ENCODE data around the gene CEP70. TPM values are rescaled to one million over a fixed set of nuclear protein-coding genes. Genes with fewer than 3 reads are reported as not detected.
"Not testable (repeated sequence)": the region's sequence is repeated elsewhere in the genome, so short reads cannot be mapped to it uniquely, and the experiment has no call there.

Gene CEP70
- polyA plus RNA-seq, 2 of the 4 experiments (the other 2 are of a cell fraction) = 16.5 to 17.1 TPM

GRCh38 chr3:138492980-138493675, 100.9 kb downstream of the CEP70 start:
- FAIRE-seq (no peak), ATAC-seq (no peak), DNase-seq (ENCODE audit: low read depth in 1 of 2, low spot score in 1 of 2) (no peak)
- POLR2A ChIA-PET = no interaction called here
- WGBS (ENCODE audit: missing lambda C conversion rate) = 92% methylated on average over 4 of the region's 4 CpGs
- Histone ChIP-seq H3K4me1 (peaks cover 44% of the 10 kb centered on the region), H3K4me3 (no peak overlapping the region), H3K27ac (peak overlapping the region; percentile 76 to 88), H3K4me2 (peak overlapping the region; percentile 62), H3K9me3 (0 out of 3 replicates have a peak, but pooled peaks cover 2% of the 10 kb centered on the region)
- CTCF ChIA-PET = interaction anchor here (1.8 kb wide), 1 partner anchor 423 kb away, joined by 5 read pairs; no protein-coding TSS in a partner anchor
- TF ChIP-seq ELK1 (IDR thresholded peaks at IDR 0.05; ENCODE audit: low read depth, low read length) (no peak), ZNF302 (CRISPR knock-in tag; IDR thresholded peaks at IDR 0.05) (no peak), RARB (CRISPR knock-in tag; IDR thresholded peaks at IDR 0.05) (no peak), HMGXB4 (CRISPR knock-in tag; IDR thresholded peaks at IDR 0.05; ENCODE audit: borderline replicate concordance) (no peak), RCOR1 (IDR thresholded peaks at IDR 0.05; ENCODE audit: low read depth, low read length) (no peak), HOXA7 (CRISPR knock-in tag; IDR thresholded peaks at IDR 0.05) (no peak), NPAS2 (CRISPR knock-in tag; IDR thresholded peaks at IDR 0.05; ENCODE audit: borderline replicate concordance) (no peak)

GRCh38 chr3:138491971-138492370, 102.1 kb downstream of the CEP70 start:
- Histone ChIP-seq H3K27ac (peak overlapping the region; percentile 76 to 88; a peak in 5 of 6 replicates), H3K4me1 (peaks cover 40% of the 10 kb centered on the region), H3K4me3 (no peak overlapping the region), H3K4me2 (no peak overlapping the region), H3K9me3 (peaks cover 12% of the 10 kb centered on the region; the same call in 1 of the 3 replicates)
- ATAC-seq (no peak), FAIRE-seq (no peak), DNase-seq (ENCODE audit: low read depth in 1 of 2, low spot score in 1 of 2) (no peak)
- CTCF ChIA-PET = interaction anchor here (1.8 kb wide), 1 partner anchor 424 kb away, joined by 5 read pairs; no protein-coding TSS in a partner anchor
- 75% methylated on average over 1 of the region's 1 CpG for WGBS (ENCODE audit: missing lambda C conversion rate)
- no peak for TF ChIP-seq RARB (CRISPR knock-in tag; IDR thresholded peaks at IDR 0.05)
- no peak for TF ChIP-seq TP53 (CRISPR knock-in tag; IDR thresholded peaks at IDR 0.05)
- TF ChIP-seq FOXS1 (CRISPR knock-in tag; IDR thresholded peaks at IDR 0.05) = no peak
- no peak for TF ChIP-seq BHLHE40 (IDR thresholded peaks at IDR 0.05; ENCODE audit: low read depth, low read length)
- TF ChIP-seq EHF (CRISPR knock-in tag; IDR thresholded peaks at IDR 0.05) = no peak
- TF ChIP-seq CEBPB (IDR thresholded peaks at IDR 0.05) = no peak
- no peak for TF ChIP-seq BCL3 (IDR thresholded peaks at IDR 0.05)
- TF ChIP-seq RNF2 (IDR thresholded peaks at IDR 0.05; ENCODE audit: borderline replicate concordance, low read depth) = no peak
- no peak for TF ChIP-seq POLR2A (IDR thresholded peaks at IDR 0.05; ENCODE audit: low read length)
- POLR2A ChIA-PET = no interaction called here

GRCh38 chr3:138486580-138486979, 107.5 kb downstream of the CEP70 start:
- POLR2A ChIA-PET; ATAC-seq; H3K27ac ChIP-seq; DNase-seq (ENCODE audit: low read depth in 1 of 2, low spot score in 1 of 2); FAIRE-seq; H3K4me3 ChIP-seq; H3K4me2 ChIP-seq; CTCF ChIA-PET; H3K4me1 ChIP-seq: not testable (repeated sequence)
- WGBS (ENCODE audit: missing lambda C conversion rate) = 68% methylated on average over 6 of the region's 6 CpGs
- H3K9me3 ChIP-seq = peaks cover 12% of the 10 kb centered on the region; the same call in 1 of the 3 replicates

- H3K4me2 ChIP-seq; DNase-seq (ENCODE audit: low read depth in 1 of 2, low spot score in 1 of 2); ATAC-seq; POLR2A ChIA-PET; CTCF ChIA-PET; FAIRE-seq; H3K27ac ChIP-seq; H3K4me3 ChIP-seq; H3K4me1 ChIP-seq: not testable (repeated sequence)
- H3K9me3 ChIP-seq = peaks cover 12% of the 10 kb centered on the region; the same call in 1 of the 3 replicates
- WGBS (ENCODE audit: missing lambda C conversion rate) = no CpG with 5 or more reads among the region's 17 CpGs
These were observed 109.4 kb downstream of the CEP70 start for GRCh38 chr3:138484672-138485071.
